ENCODE results near the gene GFM1.

The GFM1 gene

GRCh38 chr3:158644345-158644908 is at the start of gene GFM1:
TSS of gene GFM1 (plus strand) at chr3:158644527. CDS start at chr3:158644635, 108 bp downstream.
- peak; percentile 92 for DNase-seq (ENCODE audit: low read depth, low spot score)

- DNase-seq (ENCODE audit: low read depth, low spot score) = no peak
These were observed 43.5 kb upstream of the GFM1 start for GRCh38 chr3:158600787-158601186.

- no peak for DNase-seq (ENCODE audit: low read depth, low spot score)
These were observed 42.1 kb upstream of the GFM1 start for GRCh38 chr3:158602227-158602626.

GRCh38 chr3:158617982-158618875 is 26.1 kb upstream of the GFM1 start:
- no peak for DNase-seq (ENCODE audit: low read depth, low spot score)

- no peak for DNase-seq (ENCODE audit: low read depth, low spot score)
These were observed 18.4 kb upstream of the GFM1 start for GRCh38 chr3:158625881-158626280.

GRCh38 chr3:158631981-158632380 is 12.3 kb upstream of the GFM1 start:
- DNase-seq (ENCODE audit: low read depth, low spot score) = no peak

- no peak for DNase-seq (ENCODE audit: low read depth, low spot score)
These were observed 3.7 kb upstream of the GFM1 start for GRCh38 chr3:158640646-158641045.

GRCh38 chr3:158642005-158642404 is 2.3 kb upstream of the GFM1 start:
- DNase-seq (ENCODE audit: low read depth, low spot score) = no peak

- no peak for DNase-seq (ENCODE audit: low read depth, low spot score)
These were observed 1.7 kb upstream of the GFM1 start for GRCh38 chr3:158642474-158643210.

GRCh38 chr3:158649791-158650190 is 5.5 kb downstream of the GFM1 start:
- no peak for DNase-seq (ENCODE audit: low read depth, low spot score)

GRCh38 chr3:158651192-158651591 is 6.9 kb downstream of the GFM1 start:
- no peak for DNase-seq (ENCODE audit: low read depth, low spot score)

GRCh38 chr3:158652463-158652862 is 8.1 kb downstream of the GFM1 start:
- DNase-seq (ENCODE audit: low read depth, low spot score) = no peak

- DNase-seq (ENCODE audit: low read depth, low spot score) = no peak
These were observed 14.6 kb downstream of the GFM1 start for GRCh38 chr3:158658889-158659288.

- DNase-seq (ENCODE audit: low read depth, low spot score) = no peak
These were observed 15.3 kb downstream of the GFM1 start for GRCh38 chr3:158659454-158660237.

- no peak for DNase-seq (ENCODE audit: low read depth, low spot score)
These were observed 16.4 kb downstream of the GFM1 start for GRCh38 chr3:158660711-158661110.

- no peak for DNase-seq (ENCODE audit: low read depth, low spot score)
These were observed 18.9 kb downstream of the GFM1 start for GRCh38 chr3:158663246-158663645.

- no peak for DNase-seq (ENCODE audit: low read depth, low spot score)
These were observed 19.5 kb downstream of the GFM1 start for GRCh38 chr3:158663832-158664231.

- no peak for DNase-seq (ENCODE audit: low read depth, low spot score)
These were observed 22.1 kb downstream of the GFM1 start for GRCh38 chr3:158666416-158666815.

- no peak for DNase-seq (ENCODE audit: low read depth, low spot score)
These were observed 24.2 kb downstream of the GFM1 start for GRCh38 chr3:158668506-158668905.

GRCh38 chr3:158671821-158672214 is 27.5 kb downstream of the GFM1 start:
- no peak for DNase-seq (ENCODE audit: low read depth, low spot score)

Measured in iPS DF 19.7 (cell line).